Measurements from ENCODE around the gene TBC1D14. TPM values are rescaled to one million over a fixed set of nuclear protein-coding genes. Genes with fewer than 3 reads are reported as not detected.

TBC1D14 gene
- total RNA-seq, 1 experiment from 2014 or later, result 36.3 TPM

DNA sequence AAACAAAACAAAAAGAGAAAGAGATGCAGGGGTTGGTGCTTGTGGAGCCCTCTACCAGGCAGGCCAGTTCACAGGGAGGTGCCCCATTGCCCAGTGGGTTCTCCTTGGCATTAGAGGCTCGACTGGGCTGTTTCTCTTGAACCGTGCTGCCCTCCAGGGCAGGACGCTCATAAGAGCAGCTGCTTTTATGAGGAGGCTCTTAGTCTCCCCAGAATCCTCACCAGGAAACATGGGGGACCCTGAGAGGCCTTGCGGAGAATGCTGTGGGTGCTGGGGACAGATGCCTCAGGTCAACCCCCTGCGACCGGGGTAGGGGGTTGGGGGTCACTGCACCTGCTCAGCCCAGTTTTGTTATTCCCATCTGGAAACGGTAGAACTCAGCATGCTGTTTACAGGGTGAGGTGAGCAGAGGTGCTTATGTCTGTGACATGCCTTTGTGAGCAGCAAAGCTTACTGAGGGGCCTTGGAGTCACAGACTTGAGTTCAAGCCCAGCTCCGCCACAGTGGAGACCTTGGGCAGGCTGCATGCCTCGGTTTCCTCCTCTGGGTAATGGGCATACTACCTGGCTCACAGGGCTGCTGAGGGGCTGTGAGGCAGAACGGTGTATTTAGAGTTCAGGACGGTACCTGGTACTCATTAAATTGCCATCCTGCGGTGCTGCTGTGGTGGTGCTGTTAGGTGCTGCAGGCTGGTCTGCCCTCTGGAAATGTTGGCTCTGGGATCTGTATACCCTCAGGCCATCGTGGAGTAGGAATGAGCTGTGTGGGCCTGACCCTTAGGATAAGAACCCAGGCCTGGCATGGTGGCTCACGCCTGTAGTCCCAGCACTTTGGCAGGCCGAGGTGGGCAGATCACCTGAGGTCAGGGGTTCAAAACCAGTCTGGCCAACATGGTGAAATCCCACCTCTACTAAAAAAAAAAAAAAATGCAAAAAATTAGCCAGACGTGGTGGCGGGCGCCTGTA, 5.7 kb downstream of the TBC1D14 start:
- intact Hi-C loops (cut with micrococcal nuclease; ENCODE audit: unreplicated experiment), result no loop called here
- H3K4me3 ChIP-seq (ENCODE audit: low read depth in 2 of 2, low read length in 2 of 2), result no peak overlapping the region
- BruUV-seq (replicated peaks), result no TSS peak
- ChIA-PET CTCF (interaction anchor here (0.9 kb wide), 1 partner anchor 196 kb away, joined by 3 read pairs; no protein-coding TSS in a partner anchor), POLR2A (no interaction called here)
- in situ Hi-C loops (cut with HindIII; ENCODE audit: low pct_unique_long_range_greater_than_20kb, low sequenced_read_pairs), result no loop called here
- H3K36me3 ChIP-seq (ENCODE audit: control insufficient read depth, insufficient read depth, low read length), result no peaks in the 10 kb centered on the region
- DNase-seq (ENCODE audit: low read depth, low spot score), result no peak
- H3K27me3 ChIP-seq (ENCODE audit: control insufficient read depth, insufficient read depth, low read length), result no peaks in the 10 kb centered on the region
- H3K4me1 ChIP-seq (ENCODE audit: control insufficient read depth, insufficient read depth, low read length), result peaks cover 50% of the 10 kb centered on the region
- peak overlapping the region; percentile 89; the same call in 1 of the 2 replicates for H3K27ac ChIP-seq (ENCODE audit: low read length)
- ATAC-seq, result 0 out of 2 replicates have a peak, but pooled peaks have one; percentile 5
- TF ChIP-seq TCF7L2 (IDR thresholded peaks at IDR 0.05; ENCODE audit: low read depth, low read length), result no peak
- TF ChIP-seq, protein P1, sequence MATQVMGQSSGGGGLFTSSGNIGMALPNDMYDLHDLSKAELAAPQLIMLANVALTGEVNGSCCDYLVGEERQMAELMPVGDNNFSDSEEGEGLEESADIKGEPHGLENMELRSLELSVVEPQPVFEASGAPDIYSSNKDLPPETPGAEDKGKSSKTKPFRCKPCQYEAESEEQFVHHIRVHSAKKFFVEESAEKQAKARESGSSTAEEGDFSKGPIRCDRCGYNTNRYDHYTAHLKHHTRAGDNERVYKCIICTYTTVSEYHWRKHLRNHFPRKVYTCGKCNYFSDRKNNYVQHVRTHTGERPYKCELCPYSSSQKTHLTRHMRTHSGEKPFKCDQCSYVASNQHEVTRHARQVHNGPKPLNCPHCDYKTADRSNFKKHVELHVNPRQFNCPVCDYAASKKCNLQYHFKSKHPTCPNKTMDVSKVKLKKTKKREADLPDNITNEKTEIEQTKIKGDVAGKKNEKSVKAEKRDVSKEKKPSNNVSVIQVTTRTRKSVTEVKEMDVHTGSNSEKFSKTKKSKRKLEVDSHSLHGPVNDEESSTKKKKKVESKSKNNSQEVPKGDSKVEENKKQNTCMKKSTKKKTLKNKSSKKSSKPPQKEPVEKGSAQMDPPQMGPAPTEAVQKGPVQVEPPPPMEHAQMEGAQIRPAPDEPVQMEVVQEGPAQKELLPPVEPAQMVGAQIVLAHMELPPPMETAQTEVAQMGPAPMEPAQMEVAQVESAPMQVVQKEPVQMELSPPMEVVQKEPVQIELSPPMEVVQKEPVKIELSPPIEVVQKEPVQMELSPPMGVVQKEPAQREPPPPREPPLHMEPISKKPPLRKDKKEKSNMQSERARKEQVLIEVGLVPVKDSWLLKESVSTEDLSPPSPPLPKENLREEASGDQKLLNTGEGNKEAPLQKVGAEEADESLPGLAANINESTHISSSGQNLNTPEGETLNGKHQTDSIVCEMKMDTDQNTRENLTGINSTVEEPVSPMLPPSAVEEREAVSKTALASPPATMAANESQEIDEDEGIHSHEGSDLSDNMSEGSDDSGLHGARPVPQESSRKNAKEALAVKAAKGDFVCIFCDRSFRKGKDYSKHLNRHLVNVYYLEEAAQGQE (IDR thresholded peaks at IDR 0.05; ENCODE audit: insufficient read depth in 1 of 2, low read depth in 2 of 2, low read length in 1 of 2), result no peak
- TF ChIP-seq POLR2AphosphoS5 (IDR thresholded peaks at IDR 0.05; ENCODE audit: low read depth, low read length), result no peak
- TF ChIP-seq SIN3A (IDR thresholded peaks at IDR 0.05; ENCODE audit: borderline replicate concordance, insufficient read depth, low read depth, low read length), result no peak
- TF ChIP-seq, protein P2, sequence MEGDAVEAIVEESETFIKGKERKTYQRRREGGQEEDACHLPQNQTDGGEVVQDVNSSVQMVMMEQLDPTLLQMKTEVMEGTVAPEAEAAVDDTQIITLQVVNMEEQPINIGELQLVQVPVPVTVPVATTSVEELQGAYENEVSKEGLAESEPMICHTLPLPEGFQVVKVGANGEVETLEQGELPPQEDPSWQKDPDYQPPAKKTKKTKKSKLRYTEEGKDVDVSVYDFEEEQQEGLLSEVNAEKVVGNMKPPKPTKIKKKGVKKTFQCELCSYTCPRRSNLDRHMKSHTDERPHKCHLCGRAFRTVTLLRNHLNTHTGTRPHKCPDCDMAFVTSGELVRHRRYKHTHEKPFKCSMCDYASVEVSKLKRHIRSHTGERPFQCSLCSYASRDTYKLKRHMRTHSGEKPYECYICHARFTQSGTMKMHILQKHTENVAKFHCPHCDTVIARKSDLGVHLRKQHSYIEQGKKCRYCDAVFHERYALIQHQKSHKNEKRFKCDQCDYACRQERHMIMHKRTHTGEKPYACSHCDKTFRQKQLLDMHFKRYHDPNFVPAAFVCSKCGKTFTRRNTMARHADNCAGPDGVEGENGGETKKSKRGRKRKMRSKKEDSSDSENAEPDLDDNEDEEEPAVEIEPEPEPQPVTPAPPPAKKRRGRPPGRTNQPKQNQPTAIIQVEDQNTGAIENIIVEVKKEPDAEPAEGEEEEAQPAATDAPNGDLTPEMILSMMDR (IDR thresholded peaks at IDR 0.05), result no peak
- no peaks in the 10 kb centered on the region for H3K9me3 ChIP-seq (ENCODE audit: control insufficient read depth, insufficient read depth, low read depth, low read length)

DNA sequence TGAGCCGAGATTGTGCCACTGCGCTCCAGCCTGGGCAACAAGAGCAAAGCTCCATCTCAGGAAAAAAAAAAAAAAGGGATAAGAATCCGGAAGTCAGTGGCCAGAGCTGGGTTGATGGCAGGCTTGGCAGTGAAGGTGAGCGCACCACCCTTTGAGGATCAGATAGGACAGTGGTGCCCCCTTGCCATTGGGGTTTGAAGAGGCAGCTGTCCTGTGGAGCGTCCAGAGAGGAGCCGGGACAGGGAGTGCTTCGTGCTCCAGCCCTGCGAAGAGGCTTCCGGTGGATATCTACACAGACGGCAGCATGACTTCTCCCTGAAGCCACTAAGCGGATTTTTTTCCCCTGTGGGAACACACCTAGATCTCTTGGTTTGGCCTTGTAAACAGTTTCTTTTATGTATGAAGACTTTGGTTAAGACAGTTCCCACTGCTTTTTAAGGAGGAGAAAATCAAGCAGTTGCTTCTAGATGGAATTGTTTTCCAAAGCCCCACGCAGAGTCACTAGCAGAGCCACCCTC, 6.5 kb downstream of the TBC1D14 start:
- TF ChIP-seq TCF7L2 (IDR thresholded peaks at IDR 0.05; ENCODE audit: low read depth, low read length), result no peak
- TF ChIP-seq, protein P1 (IDR thresholded peaks at IDR 0.05; ENCODE audit: insufficient read depth in 1 of 2, low read depth in 2 of 2, low read length in 1 of 2), result no peak
- TF ChIP-seq SIN3A (IDR thresholded peaks at IDR 0.05; ENCODE audit: borderline replicate concordance, insufficient read depth, low read depth, low read length), result no peak
- TF ChIP-seq, protein P2 (IDR thresholded peaks at IDR 0.05), result no peak
- no peak for TF ChIP-seq POLR2AphosphoS5 (IDR thresholded peaks at IDR 0.05; ENCODE audit: low read depth, low read length)
- H3K9me3 ChIP-seq (ENCODE audit: control insufficient read depth, insufficient read depth, low read depth, low read length), result no peaks in the 10 kb centered on the region
- peaks cover 47% of the 10 kb centered on the region for H3K4me1 ChIP-seq (ENCODE audit: control insufficient read depth, insufficient read depth, low read length)
- no peaks in the 10 kb centered on the region for H3K27me3 ChIP-seq (ENCODE audit: control insufficient read depth, insufficient read depth, low read length)
- no TSS peak for BruUV-seq (replicated peaks)
- in situ Hi-C loops (cut with HindIII; ENCODE audit: low pct_unique_long_range_greater_than_20kb, low sequenced_read_pairs) (no loop called here), intact Hi-C loops (cut with micrococcal nuclease; ENCODE audit: unreplicated experiment) (no loop called here)
- H3K27ac ChIP-seq (ENCODE audit: low read length), result peak overlapping the region; percentile 89
- peak overlapping the region in 1 of 2 experiments; percentile 33; a peak in 2 of 4 replicates for H3K4me3 ChIP-seq (ENCODE audit: low read depth in 2 of 2, low read length in 2 of 2)
- no peaks in the 10 kb centered on the region for H3K36me3 ChIP-seq (ENCODE audit: control insufficient read depth, insufficient read depth, low read length)
- POLR2A ChIA-PET, result interaction anchor here (0.6 kb wide), 1 partner anchor 261 kb away, joined by 3 read pairs; no protein-coding TSS in a partner anchor
- no peak for ATAC-seq
- DNase-seq (ENCODE audit: low read depth, low spot score), result no peak
- CTCF ChIA-PET, result interaction anchor here (0.9 kb wide), 1 partner anchor 197 kb away, joined by 3 read pairs; no protein-coding TSS in a partner anchor
